HG03469 (cell line): ENCODE results near the gene TTC16.

ENCODE experiments used
- ATAC-seq: cut with Tn5 transposase; IDR thresholded peaks from one replicate; pipeline ENCODE4 v1.9.1; 2021; ENCODE audit warnings: mild to moderate bottlenecking, moderate library complexity, moderate number of reproducible peaks; ENCODE audit not compliant: unreplicated experiment

Gene TTC16

DNA sequence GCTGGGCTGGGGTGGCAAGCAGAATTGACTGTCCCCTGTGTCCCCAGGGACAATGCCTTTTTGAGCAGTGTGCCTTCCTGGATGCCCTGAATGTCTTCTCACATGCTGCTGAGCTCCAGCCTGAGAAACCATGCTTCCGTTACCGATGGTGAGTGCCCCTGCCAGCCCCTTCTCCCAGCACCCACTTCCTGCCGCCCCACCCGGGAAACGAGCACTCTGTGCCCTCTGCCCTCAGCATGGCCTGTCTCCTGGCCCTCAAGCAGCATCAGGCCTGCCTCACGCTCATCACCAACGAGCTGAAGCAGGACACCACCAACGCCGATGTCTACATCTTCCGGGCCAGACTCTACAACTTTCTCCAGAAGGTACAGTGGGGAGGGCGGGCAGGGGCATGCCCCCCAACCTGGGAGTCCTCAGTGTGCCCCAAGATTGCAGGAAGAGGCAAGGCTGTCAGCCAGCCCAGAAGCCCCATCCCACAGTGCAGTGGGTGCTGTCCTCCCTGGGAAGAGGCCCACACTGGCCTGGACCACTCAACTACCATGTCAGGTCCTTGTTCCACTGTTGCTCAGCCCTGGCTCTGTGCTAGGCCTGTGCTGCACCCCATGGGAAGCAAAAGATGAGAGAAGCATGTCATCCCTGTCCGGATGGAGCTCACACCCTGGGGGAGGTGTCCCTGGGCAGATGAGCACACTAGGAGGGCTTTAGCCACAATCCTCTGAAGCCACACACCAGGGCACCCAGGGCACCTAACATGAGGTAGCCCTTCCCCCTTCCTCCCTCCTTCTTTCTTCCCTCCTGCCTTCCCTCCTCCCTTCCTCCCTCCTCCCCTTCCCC is 4.4 kb downstream of the TTC16 start:
- ATAC-seq = no peak

DNA sequence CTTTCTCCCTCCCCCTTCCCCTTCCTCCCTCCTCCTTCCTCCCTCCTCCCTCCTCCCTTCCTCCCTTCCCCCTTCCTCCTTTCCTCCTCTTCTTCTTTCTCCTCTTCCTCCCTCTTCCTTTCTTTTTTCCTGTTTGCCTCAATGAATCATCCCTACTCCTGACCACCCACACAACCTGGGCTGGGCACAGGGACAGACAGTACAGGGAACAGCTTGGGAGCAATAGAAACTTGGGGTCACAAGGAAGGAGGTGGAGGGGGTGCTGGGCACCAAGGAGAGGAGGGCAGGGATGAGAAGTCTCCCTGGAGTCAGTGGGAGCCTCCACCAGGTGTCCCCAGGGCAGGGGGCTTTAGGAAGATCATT is 5.0 kb downstream of the TTC16 start:
- ATAC-seq = no peak

DNA sequence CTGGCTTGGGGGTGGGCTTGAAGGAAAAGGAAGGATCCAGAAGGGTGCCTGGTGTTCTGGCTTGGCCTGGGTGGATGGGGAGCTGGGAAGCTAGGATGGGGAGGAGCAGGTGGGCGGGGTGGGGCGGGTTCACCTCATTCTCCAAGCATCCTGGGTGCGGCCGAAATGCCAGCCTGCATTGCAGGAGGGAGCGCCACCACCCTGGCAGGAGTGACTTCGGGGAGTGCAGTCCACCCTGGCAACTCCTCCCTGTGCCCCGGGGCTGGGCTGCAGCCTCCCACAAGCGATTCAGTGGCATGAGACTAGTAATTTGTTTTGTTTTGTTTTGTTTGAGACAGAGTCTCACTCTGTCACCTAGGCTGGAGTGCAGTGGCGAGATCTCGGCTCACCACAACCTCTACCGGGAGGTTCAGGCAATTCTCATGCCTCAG is 5.5 kb downstream of the TTC16 start:
- ATAC-seq = no peak

DNA sequence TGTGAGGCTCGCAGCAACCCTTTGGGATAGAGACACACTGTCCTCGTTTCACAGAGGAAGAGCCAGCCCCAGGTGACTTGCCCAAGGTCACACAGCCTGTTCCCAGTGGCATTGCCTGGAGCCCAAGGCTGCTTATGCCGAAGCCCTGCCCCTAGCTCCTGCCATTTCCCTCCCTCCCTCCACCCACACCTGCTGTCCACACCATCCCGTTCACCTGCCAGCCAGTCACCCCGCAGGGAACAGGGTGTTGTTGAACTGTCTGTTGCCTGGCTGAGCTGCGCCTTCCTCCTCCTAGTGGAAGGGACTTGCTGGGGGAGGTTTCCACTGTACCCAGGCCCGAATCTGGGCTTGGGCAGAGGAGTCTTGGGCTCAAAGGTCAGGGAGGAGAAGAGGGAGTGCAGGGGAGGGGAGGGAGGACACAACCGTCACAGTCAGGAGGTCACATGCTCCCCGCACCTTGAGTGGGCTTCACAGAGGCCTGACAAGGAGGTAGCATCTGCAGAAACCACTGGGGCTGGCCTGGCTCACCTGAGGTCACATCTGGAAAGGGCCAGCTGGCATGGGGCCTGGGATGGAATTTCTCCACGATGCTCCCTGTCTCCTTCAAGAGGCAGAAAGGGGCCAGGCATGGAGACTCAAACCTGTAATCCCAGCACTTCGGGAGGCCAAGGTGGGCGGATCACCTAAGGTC is 6.3 kb downstream of the TTC16 start:
- ATAC-seq = no peak

GRCh38 chr9:127723013-127723412 is 7.1 kb downstream of the TTC16 start:
- no peak for ATAC-seq

DNA sequence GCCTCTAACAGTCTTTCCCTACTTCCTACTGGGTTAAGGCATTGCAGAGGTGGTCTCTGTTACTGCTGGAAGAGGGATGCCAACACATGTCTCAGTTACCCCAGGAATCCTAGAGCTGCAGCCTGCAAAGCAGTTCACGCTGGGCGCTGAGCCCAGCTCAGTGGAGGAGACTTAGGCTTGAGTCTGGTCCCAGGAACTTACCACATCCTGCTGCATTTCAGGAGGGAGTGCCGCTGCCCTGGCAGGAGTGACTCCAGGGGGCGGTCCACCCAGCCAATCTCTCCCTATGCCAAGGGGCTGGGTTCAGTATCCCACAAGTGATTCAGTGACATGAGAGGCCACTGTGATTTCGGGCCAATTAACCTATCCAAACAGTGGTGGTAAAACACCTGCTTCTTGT is 7.6 kb downstream of the TTC16 start:
- no peak for ATAC-seq

GRCh38 chr9:127724012-127724411 is 8.1 kb downstream of the TTC16 start:
- no peak for ATAC-seq

DNA sequence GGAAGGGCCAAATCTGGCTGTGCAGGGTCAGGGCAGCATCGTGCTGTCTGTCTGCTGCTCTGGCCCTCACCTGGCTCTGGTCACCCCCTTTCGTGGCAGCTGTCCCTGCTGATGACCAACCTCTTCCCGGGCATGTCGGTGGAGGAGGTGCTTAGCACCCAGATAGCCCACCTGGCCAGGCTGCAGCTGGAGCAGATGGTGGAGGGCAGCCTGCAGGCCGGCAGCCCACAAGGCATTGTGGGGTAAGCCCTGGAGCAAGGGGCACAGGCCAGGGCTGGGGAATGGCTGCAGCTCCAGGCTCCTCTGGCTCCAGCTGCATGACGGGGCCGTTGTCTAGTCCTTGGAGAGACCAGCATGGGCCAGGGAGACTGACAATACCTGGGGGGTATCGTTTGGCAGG is 11.0 kb downstream of the TTC16 start:
- ATAC-seq = no peak

DNA sequence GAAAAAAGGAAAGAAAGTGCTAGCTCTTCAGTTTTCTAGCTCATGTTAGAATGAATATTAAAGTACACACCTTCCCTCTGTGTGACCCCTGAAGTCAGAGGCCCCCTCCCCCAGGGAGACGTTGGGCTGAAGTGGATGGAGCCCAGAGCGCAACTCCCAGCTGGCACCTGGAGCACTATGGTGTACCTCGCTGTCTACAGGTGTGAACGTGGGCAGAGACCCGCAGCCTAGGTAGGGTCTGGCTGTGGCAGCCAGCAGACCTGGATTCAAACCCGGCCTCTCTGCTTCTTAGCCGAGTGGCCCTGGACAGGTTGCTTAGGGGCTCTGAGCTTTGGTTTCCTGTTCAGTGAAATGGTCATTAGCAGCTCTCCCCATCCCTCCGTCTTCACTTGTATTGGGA is 12.9 kb downstream of the TTC16 start:
- no peak for ATAC-seq

DNA sequence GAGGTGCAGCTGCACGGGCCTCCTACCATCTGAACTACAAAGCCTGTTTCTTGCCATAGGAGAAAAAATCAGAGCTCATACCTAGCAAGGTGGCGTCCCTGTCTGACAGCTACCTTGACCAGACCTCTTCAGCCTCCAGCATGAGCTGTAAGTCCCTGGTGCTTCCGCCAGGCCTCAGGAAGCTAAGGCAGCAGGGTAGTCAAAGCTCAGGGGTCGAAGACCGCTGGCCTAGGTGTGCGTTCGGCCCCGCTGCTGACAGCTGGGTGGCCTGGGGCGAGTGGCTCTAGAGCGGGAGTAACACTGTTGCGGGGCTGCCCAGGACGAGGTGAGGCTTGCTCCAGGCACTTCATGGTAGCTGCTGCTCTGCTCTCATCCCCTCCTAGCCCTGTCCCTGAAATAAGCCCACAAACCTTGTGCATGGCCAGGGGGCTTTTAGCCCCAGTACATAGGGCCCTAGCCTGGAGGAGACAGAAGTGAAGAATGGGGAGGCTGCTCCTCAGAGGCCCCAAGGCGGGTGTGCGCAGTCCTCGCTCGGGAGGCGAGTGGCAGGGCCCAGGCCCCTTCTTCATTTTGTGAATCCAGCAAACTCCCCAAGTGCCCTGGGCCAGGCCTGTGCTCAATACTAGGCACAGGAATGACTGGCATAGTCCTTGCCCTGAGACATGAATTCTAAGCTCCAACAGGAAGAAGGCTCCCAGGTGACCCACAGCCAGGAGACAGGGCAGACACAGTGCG is 13.8 kb downstream of the TTC16 start:
- ATAC-seq = no peak

DNA sequence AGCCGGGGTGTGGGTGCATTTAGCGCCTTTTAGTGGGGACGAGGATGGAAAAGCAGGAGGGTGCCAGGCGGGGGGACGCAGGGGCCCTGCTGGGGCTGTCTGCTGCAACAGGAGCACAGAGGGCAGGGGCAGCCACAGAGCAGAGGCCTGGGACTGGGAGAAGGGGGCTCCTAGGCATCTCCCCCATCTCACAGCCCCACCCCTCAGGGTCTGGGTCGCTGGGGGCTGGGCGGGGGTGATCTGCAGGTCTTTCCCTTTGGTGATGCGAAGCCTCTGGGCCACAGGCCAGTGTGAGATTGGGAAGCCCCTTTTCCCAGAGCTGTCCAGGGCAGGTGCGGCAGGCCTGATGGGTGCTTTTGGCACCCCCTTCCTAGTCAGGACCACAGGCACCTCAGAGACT is 14.4 kb downstream of the TTC16 start:
- ATAC-seq = no peak

DNA sequence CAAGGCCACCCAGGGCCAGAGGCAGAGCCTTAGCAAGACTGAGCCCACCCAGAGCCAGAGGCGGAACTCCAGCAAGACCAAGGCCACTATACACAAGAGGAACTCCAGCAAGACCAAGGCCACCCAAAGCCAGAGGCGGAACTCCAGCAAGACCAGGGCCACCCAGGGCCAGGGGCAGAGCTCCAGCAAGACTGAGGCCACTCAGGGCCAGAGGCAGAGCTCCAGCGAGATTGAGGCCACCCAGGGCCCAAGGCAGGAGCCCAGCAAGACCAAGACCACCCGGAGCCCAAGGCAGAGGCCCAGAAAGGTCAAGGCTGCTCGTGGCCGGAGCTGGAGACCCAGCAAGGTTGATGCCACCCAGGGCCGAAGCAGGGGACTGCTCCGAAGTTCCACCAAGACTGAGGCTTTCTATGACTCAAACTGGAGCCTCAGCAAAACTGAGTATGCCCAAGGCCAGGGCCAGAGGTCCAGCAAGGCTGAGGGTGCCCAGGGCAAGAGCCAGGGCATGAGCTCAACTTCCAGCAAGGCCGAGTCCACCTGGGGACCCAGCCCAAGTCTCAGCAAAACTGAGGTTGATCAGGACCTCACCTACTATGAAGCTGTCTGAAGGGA is 15.0 kb downstream of the TTC16 start:
- no peak for ATAC-seq

DNA sequence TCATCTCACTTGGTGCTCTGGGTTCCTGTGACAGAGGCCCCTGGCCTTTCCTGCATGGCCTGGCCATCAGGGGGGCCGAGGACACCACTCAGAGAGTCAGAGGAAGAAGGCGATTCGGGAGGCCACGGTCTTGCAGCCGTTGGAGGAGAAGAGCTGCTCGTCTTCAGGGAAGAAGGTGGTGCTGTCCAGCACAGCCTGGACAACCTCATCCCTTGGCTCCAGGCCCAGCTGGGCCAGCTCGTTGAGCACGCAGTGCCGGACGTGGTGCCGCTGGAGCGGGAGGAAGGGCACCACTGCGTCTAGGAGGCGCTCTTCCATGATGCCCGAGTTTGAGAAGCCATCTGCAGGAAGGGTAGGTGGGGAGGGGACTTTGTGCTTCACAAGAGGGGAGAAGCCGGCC is 16.1 kb downstream of the TTC16 start:
- no peak for ATAC-seq

DNA sequence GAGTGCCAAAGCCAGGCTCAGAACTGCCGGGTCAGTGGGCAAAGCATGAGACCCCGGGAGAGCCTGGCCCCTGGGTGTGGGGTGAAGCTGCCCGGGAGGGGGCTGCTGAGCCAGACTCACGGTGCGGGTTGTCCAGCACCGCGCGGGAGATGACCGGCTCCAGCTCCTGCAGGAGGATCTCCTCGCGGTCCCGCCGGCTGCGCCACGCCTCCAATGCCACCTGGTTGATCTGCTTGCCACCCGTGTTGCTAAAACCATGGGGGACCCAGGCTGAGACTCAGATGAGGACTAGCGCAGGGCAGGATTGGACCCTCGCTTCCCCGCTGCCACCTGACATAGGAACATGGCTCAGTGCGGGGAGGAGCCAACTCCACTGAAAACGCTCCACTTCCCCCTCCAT is 16.6 kb downstream of the TTC16 start:
- no peak for ATAC-seq

- no peak for ATAC-seq
Observed at GRCh38 chr9:127733614-127734013, 17.7 kb downstream of the TTC16 start.

DNA sequence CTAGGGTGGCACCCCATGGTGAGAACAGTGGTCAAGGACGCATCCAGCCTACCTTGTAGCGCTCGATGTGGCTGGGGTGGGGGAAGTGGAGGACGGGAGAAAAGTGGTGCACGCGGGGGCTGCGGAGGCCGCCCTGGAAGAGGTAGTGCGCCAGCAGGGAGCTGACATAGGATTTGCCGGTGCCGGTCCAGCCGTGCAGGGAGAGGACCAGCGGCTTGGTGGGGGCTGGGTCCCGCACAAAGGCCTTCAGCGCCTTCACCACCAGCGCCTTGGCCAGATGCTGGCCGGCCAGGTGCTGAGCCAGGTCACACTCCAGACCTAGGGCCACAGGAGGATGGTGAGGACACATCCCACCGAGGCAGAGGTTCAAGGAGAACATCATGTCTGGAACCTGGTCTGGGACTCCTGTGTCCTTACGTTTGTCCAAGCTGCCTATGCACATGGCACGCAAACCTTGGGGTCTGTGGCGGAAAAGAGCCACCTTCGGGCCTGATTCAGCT is 18.4 kb downstream of the TTC16 start:
- ATAC-seq = no peak

GRCh38 chr9:127734747-127735529 is 19.1 kb downstream of the TTC16 start, which contains the start of gene TOR2A:
Gene TOR2A (minus strand): TSS chr9:127735294. CDS start chr9:127735270, 24 bp downstream.
- peak; percentile 72 for ATAC-seq

GRCh38 chr9:127735530-127736185 is 19.8 kb downstream of the TTC16 start:
- ATAC-seq = no peak

DNA sequence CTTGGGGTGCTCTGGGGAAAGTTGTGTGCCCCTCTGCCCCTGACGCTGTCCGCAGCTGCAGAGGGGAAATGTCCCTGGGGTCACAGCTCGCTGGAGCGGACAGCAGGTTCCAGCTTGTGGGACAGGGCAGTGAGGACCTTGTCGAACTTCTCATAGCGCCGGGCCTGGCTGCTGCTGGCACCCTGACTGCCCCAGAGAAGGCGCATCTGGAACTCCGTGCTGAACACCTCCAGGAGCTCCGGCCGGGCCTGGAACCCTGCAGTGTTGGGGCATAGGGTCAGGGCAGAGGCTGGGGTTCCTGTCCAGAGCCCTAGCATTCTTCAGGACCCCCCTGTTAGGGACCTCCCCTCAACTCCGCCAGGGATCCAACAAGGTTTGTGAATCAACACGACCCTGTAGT is 22.8 kb downstream of the TTC16 start:
- no peak for ATAC-seq
